Aortic smooth muscle cell (primary cell): ENCODE data around the gene GREB1L. TPM values are rescaled to one million over a fixed set of nuclear protein-coding genes. Genes with fewer than 3 reads are reported as not detected.

Experiments used
- total RNA-seq: library from RNA; depleted of rRNA; stranded (reverse); fragments of >200 nt; gene quantifications from 2 replicates; pipeline ENCODE4 v1.2.3, GENCODE V29; 2014

The GREB1L gene
- total RNA-seq = 0.25 and 1.2 TPM in 2 replicates

DNA sequence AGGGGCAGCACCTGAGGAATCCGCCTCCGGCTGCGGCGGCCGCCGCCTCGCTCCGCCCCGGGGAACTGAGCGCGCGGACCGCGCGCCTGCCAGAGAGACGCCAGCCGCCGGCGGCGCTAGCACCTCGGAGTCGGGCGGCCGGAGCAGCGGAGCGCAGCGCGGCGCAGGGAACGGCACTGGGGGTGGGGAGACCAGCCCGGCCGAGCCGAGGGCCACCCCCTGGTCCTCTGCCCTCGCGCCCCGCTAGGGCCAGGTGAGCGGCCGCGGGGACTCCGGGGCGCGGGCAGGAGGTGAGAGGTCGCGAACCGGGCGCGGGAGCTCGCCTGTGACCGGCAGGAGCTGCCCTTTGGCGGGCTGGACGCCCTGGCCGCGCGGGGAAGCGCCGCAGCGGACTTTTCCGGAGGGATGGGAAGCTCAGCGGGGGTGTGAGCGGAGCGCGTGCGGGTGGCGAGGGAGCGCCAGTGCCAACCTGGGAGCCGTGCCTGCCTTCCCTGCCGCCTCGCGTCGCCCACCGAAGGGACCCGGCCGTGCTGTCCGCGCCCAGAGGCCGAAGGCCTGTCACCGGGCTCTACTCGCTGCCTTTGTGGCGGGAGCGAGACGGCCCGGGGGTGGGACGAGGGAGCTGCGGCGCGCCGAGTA is at the start of gene GREB1L:
GREB1L (plus strand) TSS at position 92 of the 639 bp plus-strand sequence. CDS start 141,287 bp downstream, outside the sequence.

Other genes starting within 250 kb of the GREB1L start
- 33.6 and 40.2 TPM in 2 replicates for gene ROCK1, start 130.4 kb upstream of the GREB1L start, total RNA-seq